ENCODE data around the gene CNTN4.

The CNTN4 gene

GRCh38 chr3:3037156-3037555 is 938.5 kb downstream of the CNTN4 start:
- DNase-seq (ENCODE audit: low read depth in 2 of 2) = no peak

- no peak for DNase-seq (ENCODE audit: low read depth in 2 of 2)
These were observed 939.7 kb downstream of the CNTN4 start for GRCh38 chr3:3038201-3038991.

DNA sequence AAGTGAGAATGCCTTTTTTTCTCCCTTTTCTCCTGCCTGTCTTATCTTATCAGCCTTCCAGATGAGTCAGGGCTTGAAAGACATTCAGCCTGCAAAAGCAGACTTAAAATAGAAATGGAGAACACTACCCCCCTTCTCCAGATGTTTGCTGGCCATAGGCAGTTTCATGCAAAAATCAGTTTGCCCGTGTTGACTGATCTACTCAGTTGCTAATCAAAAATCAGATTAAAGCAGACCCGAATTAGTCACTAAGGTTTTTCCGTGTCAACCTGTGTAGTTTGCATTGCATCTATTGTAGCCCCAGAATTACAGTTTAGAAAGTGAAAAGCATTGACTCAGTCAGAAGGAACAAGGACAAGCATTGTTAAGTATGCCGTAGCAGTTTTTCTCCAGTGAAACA is 955.3 kb downstream of the CNTN4 start:
- no peak for DNase-seq (ENCODE audit: low read depth in 2 of 2)

GRCh38 chr3:3059645-3060044 is 961.0 kb downstream of the CNTN4 start:
- no peak for DNase-seq (ENCODE audit: low read depth in 2 of 2)

DNA sequence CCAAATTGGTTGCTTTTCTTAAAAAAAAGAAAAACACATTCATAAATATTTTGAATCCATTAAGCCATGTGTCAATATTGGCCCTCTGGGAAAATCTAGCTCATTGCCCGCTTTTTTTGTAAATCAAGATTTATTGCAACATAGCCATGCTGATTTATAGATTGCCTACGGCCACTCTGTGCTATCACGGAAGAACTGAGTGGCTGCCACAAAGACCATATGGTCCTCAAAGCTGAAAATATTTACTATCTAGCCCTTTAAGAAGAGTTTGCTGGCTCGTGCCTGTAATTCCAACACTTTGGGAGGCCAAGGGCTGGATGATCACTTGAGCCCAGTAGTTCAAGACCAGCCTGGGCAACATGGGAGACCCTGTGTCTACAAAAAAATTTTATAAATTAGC is 965.6 kb downstream of the CNTN4 start:
- DNase-seq (ENCODE audit: low read depth in 2 of 2) = no peak

DNA sequence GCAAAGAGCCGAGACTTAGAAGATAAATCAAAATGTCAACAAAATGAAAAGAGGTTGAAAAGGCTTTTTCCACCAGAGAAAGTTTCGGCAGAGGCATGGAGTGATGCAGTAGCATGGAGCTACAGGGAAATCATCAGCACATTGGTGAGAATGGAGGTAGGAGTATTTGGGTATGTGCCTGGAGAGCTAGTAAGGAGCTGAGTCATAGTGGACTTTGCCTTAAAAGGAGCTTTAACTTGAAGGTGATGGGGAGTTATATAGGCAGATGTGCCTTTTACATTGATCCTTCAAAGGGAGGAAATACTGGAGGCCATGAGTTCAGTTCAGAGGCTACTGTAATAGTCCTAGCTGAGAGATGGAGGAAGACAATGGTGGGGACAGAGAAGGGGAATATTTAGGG is 967.2 kb downstream of the CNTN4 start:
- no peak for DNase-seq (ENCODE audit: low read depth in 2 of 2)

GRCh38 chr3:3066378-3066777 is 967.7 kb downstream of the CNTN4 start:
- DNase-seq (ENCODE audit: low read depth in 2 of 2) = no peak

- DNase-seq (ENCODE audit: low read depth in 2 of 2) = no peak
These were observed 968.2 kb downstream of the CNTN4 start for GRCh38 chr3:3066910-3067309.

- no peak for DNase-seq (ENCODE audit: low read depth in 2 of 2)
These were observed 969.8 kb downstream of the CNTN4 start for GRCh38 chr3:3068358-3068881.

- DNase-seq (ENCODE audit: low read depth in 2 of 2) = no peak
These were observed 971.1 kb downstream of the CNTN4 start for GRCh38 chr3:3069723-3070122.

DNA sequence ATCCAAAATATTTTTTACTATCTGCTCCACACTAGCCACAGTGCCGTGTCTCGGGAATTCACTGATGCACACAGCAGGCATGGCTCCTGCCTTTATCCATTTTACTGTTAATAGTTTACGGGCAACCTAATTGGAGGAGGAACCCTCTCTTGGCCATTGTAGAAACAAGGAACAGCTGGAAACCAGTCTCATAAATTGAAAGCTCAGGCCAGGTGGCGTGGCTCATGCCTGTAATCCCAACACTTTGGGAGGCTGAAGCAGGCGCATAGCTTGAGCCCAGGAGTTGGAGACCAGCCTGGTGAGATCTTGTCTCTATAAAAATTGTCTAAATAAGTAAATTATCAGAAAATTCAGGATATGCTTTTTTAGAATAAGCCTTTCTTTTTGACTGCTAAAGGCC is 972.5 kb downstream of the CNTN4 start:
- no peak for DNase-seq (ENCODE audit: low read depth in 2 of 2)

GRCh38 chr3:3074551-3075257 is 976.0 kb downstream of the CNTN4 start:
- DNase-seq (ENCODE audit: low read depth in 2 of 2) = no peak

DNA sequence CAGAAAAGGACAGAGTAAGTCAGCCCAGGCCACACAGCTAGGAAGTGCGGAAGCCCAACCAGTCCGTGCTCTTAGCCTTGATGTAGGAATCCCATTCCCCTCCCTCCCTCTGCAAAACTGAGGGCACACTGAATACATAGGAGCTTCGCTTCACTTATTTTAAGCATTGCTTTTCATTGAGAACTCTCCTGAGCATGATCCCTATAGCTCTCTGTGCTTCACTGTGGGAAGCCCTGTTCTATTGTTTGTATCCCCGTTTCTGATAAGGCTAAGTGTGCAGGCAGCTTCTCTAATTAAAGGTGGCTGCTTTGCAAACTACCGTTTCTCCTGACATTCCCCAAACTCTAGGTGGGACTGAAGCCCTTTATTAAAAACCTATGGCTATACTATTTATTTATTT is 981.6 kb downstream of the CNTN4 start:
- DNase-seq (ENCODE audit: low read depth in 2 of 2) = no peak

DNA sequence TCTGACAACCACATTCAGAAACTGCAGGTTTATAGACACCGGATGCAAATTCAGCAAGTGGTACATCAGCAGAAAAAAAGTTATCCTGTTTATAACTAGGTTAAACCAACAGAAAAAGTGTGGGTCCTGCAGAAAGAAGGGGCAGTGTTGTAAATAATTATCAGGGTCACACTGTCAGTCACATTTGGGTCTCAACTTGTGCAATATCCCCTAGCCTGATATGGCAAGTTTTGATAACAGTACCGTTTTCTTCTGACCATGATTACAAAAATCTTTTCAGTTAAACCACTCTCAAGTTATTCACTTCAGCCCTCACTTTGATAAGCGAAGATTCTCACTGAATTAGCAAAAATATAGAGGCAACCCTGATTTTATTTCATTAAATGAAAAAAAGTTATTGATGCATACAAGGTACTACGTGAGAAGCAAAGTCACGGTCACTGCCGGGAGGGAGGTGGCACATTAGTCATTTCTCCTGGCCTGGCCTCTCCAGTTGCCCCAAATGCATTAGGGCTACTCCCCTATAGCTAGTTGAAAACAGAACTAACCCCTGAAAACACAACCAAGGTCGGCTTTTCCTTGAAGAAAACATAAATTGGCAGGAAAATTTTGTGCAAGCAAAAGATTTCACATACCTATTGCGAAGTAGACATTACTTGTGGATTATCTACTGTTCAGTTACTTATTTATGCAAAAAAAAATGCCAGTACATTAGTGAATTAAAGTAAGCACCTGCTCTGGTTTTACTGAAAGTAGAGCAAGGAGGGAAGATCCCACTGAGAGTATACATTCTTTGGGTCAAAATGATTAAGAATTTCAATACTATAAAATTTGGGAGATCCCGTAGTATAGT is 982.9 kb downstream of the CNTN4 start:
- DNase-seq (ENCODE audit: low read depth in 2 of 2) = no peak

DNA sequence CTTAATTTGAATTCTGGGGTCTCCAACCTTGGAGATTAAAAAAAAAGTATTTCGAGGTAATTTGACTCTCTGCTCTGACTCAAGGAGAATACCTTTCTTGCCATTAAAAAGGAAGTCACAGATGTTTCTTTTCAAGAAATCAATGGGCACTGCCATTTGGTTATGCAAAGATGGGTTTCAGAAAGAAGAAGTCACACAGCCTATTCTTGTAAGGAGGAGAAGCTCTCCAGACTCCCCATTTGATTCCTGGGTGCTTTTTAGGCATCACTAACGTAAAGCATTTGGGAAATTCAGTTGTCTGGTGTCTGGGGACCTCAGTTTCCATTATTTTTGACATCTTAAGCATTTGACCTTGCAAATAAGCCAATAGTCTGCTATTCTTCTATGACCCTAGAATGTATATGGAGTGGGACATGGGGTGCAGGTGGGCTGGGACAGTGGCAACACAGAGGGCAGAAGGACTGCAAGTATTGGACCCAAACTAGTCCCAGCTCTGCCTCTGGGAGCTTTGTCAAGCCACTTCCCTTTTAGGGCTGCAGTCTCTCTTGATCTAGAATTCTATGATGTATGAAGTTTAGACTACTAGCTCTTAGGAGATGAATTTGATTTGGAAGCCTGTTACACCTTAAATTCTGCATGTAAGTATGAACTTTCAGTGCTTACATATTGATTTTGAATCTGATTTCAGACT is 983.7 kb downstream of the CNTN4 start:
- no peak for DNase-seq (ENCODE audit: low read depth in 2 of 2)

GRCh38 chr3:3084890-3085289 is 986.2 kb downstream of the CNTN4 start:
- DNase-seq (ENCODE audit: low read depth in 2 of 2) = no peak

GRCh38 chr3:3085782-3086181 is 987.1 kb downstream of the CNTN4 start:
- no peak for DNase-seq (ENCODE audit: low read depth in 2 of 2)

DNA sequence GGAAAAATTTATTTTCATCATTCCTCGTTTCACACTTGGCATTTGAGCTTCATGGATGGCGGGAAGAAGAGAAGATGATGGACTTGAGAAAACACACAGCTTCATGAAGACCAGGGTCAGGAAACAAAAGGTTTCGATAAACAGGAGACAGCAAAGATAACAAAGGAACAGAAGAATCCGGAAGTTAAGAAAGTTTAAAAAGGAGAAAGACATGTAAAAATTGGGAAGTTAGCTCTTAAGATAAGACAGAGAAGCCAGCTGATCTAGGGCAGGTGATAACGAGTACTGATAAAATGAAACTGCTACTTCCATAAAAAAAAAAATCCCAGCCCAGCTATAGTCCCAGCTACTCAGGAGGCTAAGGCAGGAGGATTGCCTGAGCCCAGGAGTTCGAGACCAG is 987.6 kb downstream of the CNTN4 start:
- no peak for DNase-seq (ENCODE audit: low read depth in 2 of 2)

GRCh38 chr3:3087279-3087678 is 988.6 kb downstream of the CNTN4 start:
- DNase-seq (ENCODE audit: low read depth in 2 of 2) = no peak

DNA sequence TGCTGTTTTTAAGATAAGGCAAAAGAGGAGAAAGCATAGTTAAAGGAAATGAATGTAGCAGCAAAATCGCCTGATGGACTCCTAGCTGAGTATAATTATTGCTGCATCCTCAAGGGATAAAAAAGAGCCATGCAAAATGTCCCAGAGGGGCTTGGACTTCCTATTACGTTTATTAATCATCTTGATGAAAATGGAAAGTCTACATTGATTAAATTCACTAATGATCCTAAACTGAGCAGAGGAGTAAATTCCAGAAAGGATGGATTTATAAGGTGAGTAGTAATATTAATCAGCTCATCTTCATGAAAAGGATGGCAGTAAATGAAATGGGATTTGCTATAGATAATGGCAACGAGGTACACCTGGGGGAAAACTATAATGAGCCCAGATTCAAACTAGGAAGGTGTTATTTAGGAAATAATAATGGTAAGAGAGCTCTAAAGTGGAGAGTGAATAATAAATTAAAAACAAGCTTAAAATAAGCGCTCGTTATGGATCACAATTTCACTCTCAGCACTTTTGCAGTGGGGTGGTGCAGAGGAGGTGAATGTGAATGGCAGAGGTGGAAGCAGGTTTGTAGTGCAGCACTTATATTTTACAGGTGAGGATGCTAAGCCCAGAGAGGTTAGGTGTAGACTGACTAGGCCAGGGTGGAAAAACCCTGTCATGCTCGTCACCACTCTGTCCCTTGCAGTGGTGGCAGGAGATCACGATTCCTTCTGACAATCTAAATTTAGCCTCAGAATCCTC is 989.2 kb downstream of the CNTN4 start:
- no peak for DNase-seq (ENCODE audit: low read depth in 2 of 2)

DNA sequence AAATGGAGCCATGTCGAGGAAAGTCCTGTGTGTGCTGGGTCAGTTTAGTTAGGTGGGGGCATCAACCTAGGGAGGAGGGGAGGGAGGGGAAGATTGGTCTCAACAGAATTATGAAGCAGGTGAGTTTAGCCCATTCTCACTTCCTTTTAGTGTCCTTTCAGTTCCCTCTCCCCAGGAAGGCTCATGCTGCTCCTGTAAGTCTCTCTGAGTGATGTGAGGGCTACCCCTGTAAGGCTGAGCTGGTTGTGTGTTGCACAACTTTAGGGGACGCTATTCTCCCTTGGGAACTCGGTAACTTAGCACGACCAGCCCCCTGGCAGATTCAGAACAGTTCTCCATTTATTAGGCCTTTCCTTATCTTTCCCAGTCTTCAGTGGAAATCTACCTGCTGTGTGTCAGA is 990.4 kb downstream of the CNTN4 start:
- DNase-seq (ENCODE audit: low read depth in 2 of 2) = no peak
